ENCODE data around the gene AFTPH.

DNA sequence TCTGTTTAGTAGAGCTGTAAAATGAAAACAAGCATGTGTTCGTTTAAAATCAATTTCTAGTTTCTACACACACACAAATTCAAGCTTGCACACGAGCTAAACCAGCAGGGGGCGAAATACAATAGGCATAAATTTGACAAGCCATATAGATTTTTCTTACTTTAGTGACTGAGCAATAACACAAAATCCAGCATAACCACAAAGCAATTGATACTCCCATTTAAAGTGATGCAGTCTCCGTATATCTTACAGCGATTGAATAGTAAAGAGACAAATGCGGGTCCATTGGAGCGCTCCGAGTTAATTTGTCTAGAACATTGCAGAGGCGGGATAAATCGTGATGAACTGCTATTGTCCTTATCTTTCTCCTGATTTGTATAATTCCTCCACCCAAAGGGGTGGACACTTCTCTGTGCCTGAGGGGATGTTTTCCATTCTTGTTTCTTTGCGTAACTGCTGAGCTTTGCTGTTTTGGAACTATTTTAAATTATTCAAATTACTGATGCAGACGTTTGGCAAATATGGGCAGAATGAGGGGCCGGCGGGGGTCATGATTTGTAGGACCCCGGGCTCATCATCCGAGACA lies 1.2 kb upstream of the AFTPH start:
- TF ChIP-seq POLR2AphosphoS5 (IDR thresholded peaks at IDR 0.05; ENCODE audit: low read depth, low read length) (no peak), POLR2A (IDR thresholded peaks at IDR 0.05; ENCODE audit: low read depth, low read length) (no peak)

Data from GM12891 (cell line).